HG03432 (cell line): ENCODE data around the gene PPP1R26.
"Not testable (repeated sequence)": the region's sequence is repeated elsewhere in the genome, so short reads cannot be mapped to it uniquely, and the experiment has no call there.

Source experiments
- ATAC-seq: cut with Tn5 transposase; IDR thresholded peaks from one replicate; pipeline ENCODE4 v1.9.1; 2021; ENCODE audit warnings: mild to moderate bottlenecking, moderate library complexity; ENCODE audit not compliant: unreplicated experiment

Gene PPP1R26

DNA sequence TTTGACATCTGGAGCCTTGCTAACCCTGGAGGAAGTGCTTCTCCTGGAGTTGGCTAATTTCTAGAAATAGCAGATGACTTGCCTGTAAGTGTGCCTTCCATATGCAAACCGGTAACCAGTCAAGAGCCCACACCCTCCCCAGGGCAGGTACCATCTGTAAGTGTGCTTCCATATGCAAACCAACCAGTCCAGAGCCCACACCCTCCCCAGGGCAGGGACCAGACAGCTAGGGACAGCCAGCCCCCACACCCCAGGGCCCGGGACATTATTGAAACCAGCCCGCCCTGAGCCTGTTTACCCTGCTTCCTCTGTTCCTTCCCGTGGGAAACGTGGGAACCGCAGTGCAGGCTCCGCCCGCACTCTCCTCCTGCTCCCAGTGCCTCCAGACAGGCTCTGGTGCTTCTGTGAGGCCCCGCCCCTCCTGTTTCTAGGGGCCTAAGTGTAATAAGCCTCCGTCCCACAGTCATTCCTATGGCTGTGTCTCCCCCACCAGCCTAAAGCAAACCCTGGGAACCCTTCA, 54.7 kb downstream of the PPP1R26 start:
- not testable (repeated sequence) for ATAC-seq

DNA sequence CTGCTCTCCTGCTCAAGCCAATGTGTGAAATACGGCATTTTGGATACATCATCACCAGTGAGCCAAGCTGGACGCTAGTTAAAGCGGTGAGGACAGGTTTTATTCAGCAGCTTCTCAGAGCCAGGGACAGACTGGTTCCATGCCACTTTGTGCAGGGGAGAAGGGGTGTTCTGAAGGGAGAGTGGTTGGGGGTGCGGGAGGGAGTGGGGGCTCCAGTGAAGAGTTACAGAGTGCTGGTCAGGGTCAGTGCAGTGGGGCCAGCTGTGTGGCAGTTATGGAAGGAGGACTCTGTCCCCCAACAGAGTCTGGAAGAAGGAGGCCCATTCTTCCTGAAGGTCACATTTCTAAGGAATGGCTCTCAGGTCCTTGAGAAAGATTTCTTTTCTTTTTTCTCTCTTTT, 55.2 kb downstream of the PPP1R26 start:
- not testable (repeated sequence) for ATAC-seq

DNA sequence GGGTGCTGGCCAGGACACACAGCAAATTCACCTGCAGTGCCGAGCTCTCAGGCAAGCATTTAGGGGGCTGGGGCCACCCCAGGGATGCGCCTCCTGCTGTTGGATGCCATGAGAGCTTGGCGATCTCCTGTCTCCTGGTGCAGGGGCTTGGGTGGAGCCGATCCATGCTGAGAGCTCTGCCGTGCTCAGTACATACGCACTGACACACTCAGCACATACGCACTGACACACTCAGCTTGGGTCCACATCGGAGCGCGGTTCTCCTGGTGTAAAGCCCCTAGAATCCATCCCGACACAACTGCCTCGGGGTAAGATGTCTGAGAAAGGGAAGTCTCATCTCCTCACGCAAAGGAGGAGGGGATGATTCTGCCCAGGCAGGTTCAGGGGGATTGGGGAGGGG, 56.0 kb downstream of the PPP1R26 start:
- not testable (repeated sequence) for ATAC-seq

DNA sequence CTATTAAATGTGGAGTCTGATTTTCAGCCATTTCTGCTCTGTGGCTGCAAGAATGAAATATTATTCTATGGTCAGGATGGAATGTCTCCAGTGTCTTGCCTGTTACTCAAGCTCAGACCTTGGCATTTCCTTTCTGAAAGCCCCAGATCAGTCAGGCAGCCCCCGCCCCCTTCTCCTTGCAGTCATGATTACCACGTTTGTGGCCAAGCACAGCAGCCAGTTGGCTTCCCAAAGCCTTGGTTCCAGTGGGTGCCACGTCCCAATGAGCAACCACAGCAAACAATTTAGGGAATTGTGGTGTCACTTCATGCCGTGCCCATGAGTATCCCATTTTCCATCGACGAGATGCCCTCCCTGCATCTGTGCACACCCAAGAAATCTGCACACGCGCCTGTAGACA, 56.6 kb downstream of the PPP1R26 start:
- ATAC-seq: no peak
